CD14-positive monocyte (primary cell): ENCODE measurements around the gene PLIN4. TPM values are rescaled to one million over a fixed set of nuclear protein-coding genes. Genes with fewer than 3 reads are reported as not detected.

ENCODE experiments used
- DNase-seq, 3 donors: peaks; one replicate each; pipeline ENCODE4 v3.0.0-alpha.2; 2011 to 2022
- H2AFZ ChIP-seq: 2 replicates; pipeline ENCODE4 v1.6.0; 2012; ENCODE audit warnings: mild to moderate bottlenecking, low read depth, low read length, inconsistent platforms; ENCODE audit not compliant: insufficient read depth, poor library complexity, severe bottlenecking
- H3K27ac ChIP-seq, 2 donors: 1 replicate in 1 of 2; 2 replicates in 1 of 2; pipeline ENCODE4 v1.5.1; 2012 to 2013; ENCODE audit warnings: low read length in 2 of 2, control low read depth in 1 of 2, inconsistent platforms in 1 of 2, low read depth in 1 of 2, mild to moderate bottlenecking in 1 of 2
- H3K27me3 ChIP-seq, 2 donors: one replicate each; pipeline versions ENCODE4 v1.6.0 to v1.6.1; 2011 to 2013; ENCODE audit warnings: low read length in 2 of 2; ENCODE audit not compliant: control insufficient read depth in 2 of 2, insufficient read depth in 2 of 2
- H3K36me3 ChIP-seq, 2 donors: replicated peaks in 1 of 2; 1 replicate in 1 of 2; 2 replicates in 1 of 2; pipeline versions ENCODE4 v1.5.1 to v1.6.1; 2012 to 2013; ENCODE audit warnings: low read length in 2 of 2, control low read depth in 1 of 2, inconsistent platforms in 1 of 2, mild to moderate bottlenecking in 1 of 2; ENCODE audit not compliant: insufficient read depth in 2 of 2, control insufficient read depth in 1 of 2
- H3K4me1 ChIP-seq, 2 donors: 1 replicate in 1 of 2; 2 replicates in 1 of 2; pipeline versions ENCODE4 v1.5.1 to v1.6.1; 2012 to 2013; ENCODE audit warnings: low read length in 2 of 2, control low read depth in 1 of 2, inconsistent platforms in 1 of 2, mild to moderate bottlenecking in 1 of 2, moderate library complexity in 1 of 2; ENCODE audit not compliant: insufficient read depth in 2 of 2, control insufficient read depth in 1 of 2
- H3K4me2 ChIP-seq: replicated peaks from 2 replicates; pipeline ENCODE3; 2012; ENCODE audit warnings: low read length, moderate library complexity, mild to moderate bottlenecking; ENCODE audit not compliant: poor library complexity, severe bottlenecking; ENCODE audit errors: extremely low read depth
- H3K4me3 ChIP-seq, 3 experiments: fragments of 200-600 bp in 1 of 3; sonication (generic) in 1 of 3; replicated peaks in 1 of 3; 1 replicate in 2 of 3; 2 replicates in 1 of 3; pipeline ENCODE4 v1.5.1; 2011 to 2013; ENCODE audit warnings: low read length in 3 of 3, mild to moderate bottlenecking in 3 of 3, control low read depth in 2 of 3, low read depth in 2 of 3, inconsistent platforms in 1 of 3, moderate library complexity in 1 of 3
- H3K79me2 ChIP-seq: 2 replicates; pipeline ENCODE4 v1.6.0; 2012; ENCODE audit warnings: mild to moderate bottlenecking, control low read depth, inconsistent platforms, low read length, moderate library complexity; ENCODE audit not compliant: insufficient read depth
- H3K9ac ChIP-seq: 2 replicates; pipeline ENCODE4 v1.6.0; 2017; ENCODE audit warnings: low read length, mild to moderate bottlenecking; ENCODE audit not compliant: insufficient read depth, poor library complexity, severe bottlenecking
- H3K9me3 ChIP-seq, 2 donors: replicated peaks in 1 of 2; 1 replicate in 1 of 2; 2 replicates in 1 of 2; pipeline versions ENCODE4 v1.5.1 to v1.6.1; 2012 to 2013; ENCODE audit warnings: low read length in 2 of 2, control low read depth in 1 of 2; ENCODE audit not compliant: control insufficient read depth in 1 of 2, insufficient read depth in 1 of 2
- H4K20me1 ChIP-seq: 2 replicates; pipeline ENCODE4 v1.6.0; 2012; ENCODE audit warnings: mild to moderate bottlenecking, low read length, control low read depth, moderate library complexity; ENCODE audit not compliant: insufficient read depth
- H3K27ac Mint-ChIP-seq, 7 donors: one replicate each; pipeline ENCODE4 v1.8.0; 2020; ENCODE audit warnings: mild to moderate bottlenecking in 7 of 7, mixed read lengths in 7 of 7, moderate library complexity in 6 of 7, inconsistent platforms in 2 of 7
- H3K27me3 Mint-ChIP-seq, 3 donors: one replicate each; pipeline ENCODE4 v1.8.0; 2021 to 2022; ENCODE audit warnings: low read depth in 3 of 3, mild to moderate bottlenecking in 3 of 3, mixed read lengths in 3 of 3, moderate library complexity in 3 of 3, inconsistent platforms in 1 of 3
- H3K36me3 Mint-ChIP-seq, 2 donors: one replicate each; pipeline ENCODE4 v1.8.0; 2020; ENCODE audit warnings: mixed read lengths in 2 of 2, inconsistent platforms in 1 of 2, mild to moderate bottlenecking in 1 of 2
- H3K4me1 Mint-ChIP-seq: one replicate; pipeline ENCODE4 v1.8.0; 2020; ENCODE audit warnings: mild to moderate bottlenecking, mixed read lengths
- H3K4me3 Mint-ChIP-seq, 2 donors: one replicate each; pipeline ENCODE4 v1.8.0; 2020; ENCODE audit warnings: mild to moderate bottlenecking in 2 of 2, mixed read lengths in 2 of 2, moderate library complexity in 1 of 2
- H3K9me3 Mint-ChIP-seq, 7 donors: one replicate each; pipeline ENCODE4 v1.8.0; 2020 to 2022; ENCODE audit warnings: mixed read lengths in 7 of 7, mild to moderate bottlenecking in 6 of 7, moderate library complexity in 6 of 7, inconsistent platforms in 2 of 7
- CTCF ChIP-seq: fragments of 200-600 bp; IDR thresholded peaks from one replicate; pipeline ENCODE4 v1.8.0; 2022; ENCODE audit warnings: antibody characterized with exemption, mild to moderate bottlenecking
- WGBS: methylation state at CpG from one replicate; pipeline ENCODE4 v1.1.5; 2013; ENCODE audit warnings: missing lambda C conversion rate; ENCODE audit not compliant: insufficient coverage; 5-methylcytosine and 5-hydroxymethylcytosine counted together
- intact Hi-C, 2 donors: fragments of 100-400 bp; cut with micrococcal nuclease; formaldehyde crosslinking; loops; one replicate each; pipeline versions ENCODE4 v1.15.0 to v1.15.1; 2023
- polyA plus RNA-seq, 3 donors: library from polyadenylated mRNA; depleted of rRNA in 1 of 3; unstranded in 2 of 3; stranded (reverse) in 1 of 3; fragments of 300-500 nt in 2 of 3; fragments of >200 nt in 1 of 3; fragmentation: Illumina TruSeq in 2 of 3; gene quantifications; 1 replicate in 2 of 3; 2 replicates in 1 of 3; pipeline ENCODE4 v1.2.3, GENCODE V29; 2012 to 2021

The PLIN4 gene
- polyA plus RNA-seq, 3 donors: 0.05 to 0.19 TPM; not detected in 1

- H3K27me3 ChIP-seq: no peaks in the 10 kb centered on the region
- H3K36me3 ChIP-seq: peaks cover 24 to 26% of the 10 kb centered on the region in 2 donors
- intact Hi-C loops: no loop called here
- peaks cover 26 to 46% of the 10 kb centered on the region in 2 donors for H3K36me3 Mint-ChIP-seq
- H3K79me2 ChIP-seq: no peaks in the 10 kb centered on the region
- no peak overlapping the region for H3K9ac ChIP-seq
- no peak overlapping the region for H2AFZ ChIP-seq
- no peak for TF ChIP-seq CTCF
- no peaks in the 10 kb centered on the region for H4K20me1 ChIP-seq
- H3K9me3 ChIP-seq: no peaks in the 10 kb centered on the region
- 98% methylated on average over 32 of the region's 34 CpGs for WGBS
- H3K4me1 ChIP-seq: peaks cover 0 to 6% of the 10 kb centered on the region in 2 donors
- peak overlapping the region in 6 of 7 donors; percentile 6 to 67 (median 60) for H3K27ac Mint-ChIP-seq
- no peak overlapping the region for H3K4me3 ChIP-seq
- H3K4me1 Mint-ChIP-seq: peaks cover 7% of the 10 kb centered on the region
- H3K4me2 ChIP-seq: no peak overlapping the region
- no peak overlapping the region for H3K27ac ChIP-seq
- peaks cover 0 to 3% (median 0%) of the 10 kb centered on the region in 3 donors for H3K27me3 Mint-ChIP-seq
- no peaks in the 10 kb centered on the region for H3K9me3 Mint-ChIP-seq
- DNase-seq: no peak
- H3K4me3 Mint-ChIP-seq: no peak overlapping the region
These were observed 12.5 kb downstream of the PLIN4 start for GRCh38 chr19:4505570-4506448.

DNA sequence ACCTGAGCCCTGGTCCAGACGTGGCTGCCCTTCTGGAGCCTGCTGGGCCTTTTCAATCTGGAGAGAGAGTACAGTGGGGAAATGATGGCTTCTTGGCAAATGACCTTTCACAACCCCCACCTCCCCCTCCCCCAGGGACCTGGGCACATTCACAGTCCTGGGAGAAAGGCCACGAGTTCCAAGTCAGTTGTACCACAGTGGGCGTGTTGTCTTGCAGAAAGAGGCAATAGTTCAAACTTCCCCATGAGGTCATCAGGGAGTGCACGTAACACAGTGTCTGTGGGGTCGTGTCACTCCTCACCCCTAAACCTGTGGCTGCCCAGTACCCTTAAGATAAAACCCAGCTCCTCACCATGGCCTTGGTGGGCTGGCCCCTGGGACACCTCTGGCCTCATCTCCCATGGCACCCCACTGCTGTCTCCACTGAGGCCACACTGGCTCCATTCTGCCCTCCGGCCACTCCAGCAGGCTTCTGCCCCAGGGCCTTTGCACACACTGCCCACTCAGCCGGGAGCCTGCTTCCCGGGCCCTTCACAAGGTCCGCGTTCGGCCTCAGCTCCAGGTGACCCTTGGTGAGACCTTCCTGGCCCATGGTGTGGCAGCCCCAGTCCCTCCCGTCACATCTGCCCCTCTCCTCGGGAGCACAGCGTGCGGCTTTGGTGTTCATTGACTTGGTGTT is 13.3 kb downstream of the PLIN4 start:
- intact Hi-C loops: no loop called here
- H3K4me3 Mint-ChIP-seq: no peak overlapping the region

More for the DNA sequence above, 13.3 kb downstream of the PLIN4 start:
- Histone ChIP-seq H2AFZ (no peak overlapping the region), H3K27me3 (no peaks in the 10 kb centered on the region), H3K79me2 (no peaks in the 10 kb centered on the region), H4K20me1 (no peaks in the 10 kb centered on the region), H3K4me3 (no peak overlapping the region), H3K9ac (no peak overlapping the region), H3K4me1 (peaks cover 0 to 6% of the 10 kb centered on the region in 2 donors), H3K36me3 (peaks cover 30% of the 10 kb centered on the region in 2 donors), H3K27ac (no peak overlapping the region), H3K4me2 (no peak overlapping the region), H3K9me3 (no peaks in the 10 kb centered on the region)
- H3K27me3 Mint-ChIP-seq: peaks cover 0 to 2% (median 0%) of the 10 kb centered on the region in 3 donors
- H3K36me3 Mint-ChIP-seq: peaks cover 31 to 53% of the 10 kb centered on the region in 2 donors
- TF ChIP-seq CTCF: no peak
- peaks cover 7% of the 10 kb centered on the region for H3K4me1 Mint-ChIP-seq
- H3K9me3 Mint-ChIP-seq: no peaks in the 10 kb centered on the region
- DNase-seq: peak in 1 of 3 donors; percentile 31
- WGBS: 62% methylated on average over 13 of the region's 15 CpGs
- peak overlapping the region in 3 of 7 donors; percentile 10 to 53 (median 26) for H3K27ac Mint-ChIP-seq
